SK-N-SH (cell line): ENCODE results near the gene CXCR3.

Experiments used
- CHD2 ChIP-seq: fragments of 150-350 bp; IDR thresholded peaks from 2 replicates; pipeline ENCODE4 v1.6.1; 2018; ENCODE audit warnings: low read length; ENCODE audit not compliant: partially characterized antibody
- GABPA ChIP-seq: IDR thresholded peaks from 2 replicates; pipeline ENCODE4 v1.4.0; 2012; ENCODE audit warnings: low read depth, mild to moderate bottlenecking
- MXI1 ChIP-seq: IDR thresholded peaks from 2 replicates; pipeline ENCODE4 v1.6.1; 2012; ENCODE audit warnings: mild to moderate bottlenecking, low read depth, low read length, improper control_type of control experiment
- SMC3 ChIP-seq: IDR thresholded peaks from 2 replicates; pipeline ENCODE4 v1.6.1; 2012; ENCODE audit warnings: low read depth, low read length, improper control_type of control experiment
- TF ChIP-seq, protein P1 (sequence below): fragments of 150-350 bp; IDR thresholded peaks from 2 replicates; pipeline ENCODE4 v1.6.1; 2017; ENCODE audit warnings: antibody characterized with exemption, low read length, low read depth, borderline replicate concordance
- TF ChIP-seq, protein P2 (sequence below): fragments of 200-600 bp; sonication (generic); IDR thresholded peaks from 2 replicates; pipeline ENCODE4 v1.6.1; 2017; ENCODE audit warnings: antibody characterized with exemption, mild to moderate bottlenecking, moderate library complexity

GRCh38 chrX:71632923-71633657 lies 14.8 kb upstream of the CXCR3 start:
- TF ChIP-seq SMC3 (no peak), CHD2 (no peak), MXI1 (no peak), GABPA (no peak)
- TF ChIP-seq, protein P1, sequence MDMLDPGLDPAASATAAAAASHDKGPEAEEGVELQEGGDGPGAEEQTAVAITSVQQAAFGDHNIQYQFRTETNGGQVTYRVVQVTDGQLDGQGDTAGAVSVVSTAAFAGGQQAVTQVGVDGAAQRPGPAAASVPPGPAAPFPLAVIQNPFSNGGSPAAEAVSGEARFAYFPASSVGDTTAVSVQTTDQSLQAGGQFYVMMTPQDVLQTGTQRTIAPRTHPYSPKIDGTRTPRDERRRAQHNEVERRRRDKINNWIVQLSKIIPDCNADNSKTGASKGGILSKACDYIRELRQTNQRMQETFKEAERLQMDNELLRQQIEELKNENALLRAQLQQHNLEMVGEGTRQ: no peak
- TF ChIP-seq, protein P2, sequence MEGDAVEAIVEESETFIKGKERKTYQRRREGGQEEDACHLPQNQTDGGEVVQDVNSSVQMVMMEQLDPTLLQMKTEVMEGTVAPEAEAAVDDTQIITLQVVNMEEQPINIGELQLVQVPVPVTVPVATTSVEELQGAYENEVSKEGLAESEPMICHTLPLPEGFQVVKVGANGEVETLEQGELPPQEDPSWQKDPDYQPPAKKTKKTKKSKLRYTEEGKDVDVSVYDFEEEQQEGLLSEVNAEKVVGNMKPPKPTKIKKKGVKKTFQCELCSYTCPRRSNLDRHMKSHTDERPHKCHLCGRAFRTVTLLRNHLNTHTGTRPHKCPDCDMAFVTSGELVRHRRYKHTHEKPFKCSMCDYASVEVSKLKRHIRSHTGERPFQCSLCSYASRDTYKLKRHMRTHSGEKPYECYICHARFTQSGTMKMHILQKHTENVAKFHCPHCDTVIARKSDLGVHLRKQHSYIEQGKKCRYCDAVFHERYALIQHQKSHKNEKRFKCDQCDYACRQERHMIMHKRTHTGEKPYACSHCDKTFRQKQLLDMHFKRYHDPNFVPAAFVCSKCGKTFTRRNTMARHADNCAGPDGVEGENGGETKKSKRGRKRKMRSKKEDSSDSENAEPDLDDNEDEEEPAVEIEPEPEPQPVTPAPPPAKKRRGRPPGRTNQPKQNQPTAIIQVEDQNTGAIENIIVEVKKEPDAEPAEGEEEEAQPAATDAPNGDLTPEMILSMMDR: no peak
